GM12865 (cell line): ENCODE data around the gene MYO19.
A peak's percentile ranks its signal among the peaks of the same experiment; 100 is the strongest.

Experiments used
- DNase-seq: peaks from one replicate; pipeline ENCODE4 v3.0.0; 2010; ENCODE audit warnings: low read depth
- H3K4me3 ChIP-seq: 2 replicates; pipeline ENCODE4 v1.5.1; 2011; ENCODE audit warnings: mild to moderate bottlenecking, low read depth, low read length, control low read depth
- TF ChIP-seq, protein P1 (sequence below): IDR thresholded peaks from 2 replicates; pipeline ENCODE4 v1.5.1; 2011; ENCODE audit warnings: low read length, control low read depth, low read depth, inconsistent platforms; ENCODE audit not compliant: insufficient read depth; ENCODE audit errors: missing control alignments

The MYO19 gene

GRCh38 chr17:36534840-36535668 lies at the start of gene MYO19, which contains the start of gene PIGW:
Gene MYO19 (minus strand): TSS chr17:36534868. CDS start chr17:36532538, 2,330 bp downstream.
Gene PIGW (plus strand): TSS chr17:36534987. CDS start chr17:36537102, 2,115 bp downstream.
- TF ChIP-seq, protein P1, sequence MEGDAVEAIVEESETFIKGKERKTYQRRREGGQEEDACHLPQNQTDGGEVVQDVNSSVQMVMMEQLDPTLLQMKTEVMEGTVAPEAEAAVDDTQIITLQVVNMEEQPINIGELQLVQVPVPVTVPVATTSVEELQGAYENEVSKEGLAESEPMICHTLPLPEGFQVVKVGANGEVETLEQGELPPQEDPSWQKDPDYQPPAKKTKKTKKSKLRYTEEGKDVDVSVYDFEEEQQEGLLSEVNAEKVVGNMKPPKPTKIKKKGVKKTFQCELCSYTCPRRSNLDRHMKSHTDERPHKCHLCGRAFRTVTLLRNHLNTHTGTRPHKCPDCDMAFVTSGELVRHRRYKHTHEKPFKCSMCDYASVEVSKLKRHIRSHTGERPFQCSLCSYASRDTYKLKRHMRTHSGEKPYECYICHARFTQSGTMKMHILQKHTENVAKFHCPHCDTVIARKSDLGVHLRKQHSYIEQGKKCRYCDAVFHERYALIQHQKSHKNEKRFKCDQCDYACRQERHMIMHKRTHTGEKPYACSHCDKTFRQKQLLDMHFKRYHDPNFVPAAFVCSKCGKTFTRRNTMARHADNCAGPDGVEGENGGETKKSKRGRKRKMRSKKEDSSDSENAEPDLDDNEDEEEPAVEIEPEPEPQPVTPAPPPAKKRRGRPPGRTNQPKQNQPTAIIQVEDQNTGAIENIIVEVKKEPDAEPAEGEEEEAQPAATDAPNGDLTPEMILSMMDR: no peak
- DNase-seq: peak; percentile 96

GRCh38 chr17:36583787-36584186 lies 49.1 kb upstream of the MYO19 start:
- TF ChIP-seq, protein P1: no peak
- no peak for DNase-seq
- no peak overlapping the region for H3K4me3 ChIP-seq

More at GRCh38 chr17:36534840-36535668, at the start of gene MYO19, which contains the start of gene PIGW:
- peak within 1 kb of the TSS; percentile 77 for H3K4me3 ChIP-seq

GRCh38 chr17:36578671-36579070 lies 44.0 kb upstream of the MYO19 start:
- DNase-seq: no peak
- TF ChIP-seq, protein P1: no peak
- no peak overlapping the region for H3K4me3 ChIP-seq

DNA sequence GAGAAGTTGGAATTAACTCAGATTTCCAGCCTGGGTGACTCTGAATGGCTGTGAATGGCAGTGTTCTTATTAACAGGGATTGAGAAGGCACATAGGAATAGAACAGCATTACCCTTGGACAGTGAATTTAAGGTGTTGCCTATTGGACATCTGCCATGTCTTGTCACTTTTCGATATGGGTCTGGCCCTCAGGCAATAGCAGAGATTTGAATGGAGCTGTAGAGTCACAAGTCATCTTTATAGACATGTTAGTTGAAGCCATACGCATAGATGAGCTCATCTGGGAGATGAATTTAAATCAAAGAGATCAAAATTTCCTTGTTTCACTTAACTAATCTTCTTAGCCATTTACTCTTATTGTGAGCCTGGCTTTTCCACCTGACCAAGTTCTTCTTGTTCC lies 42.1 kb upstream of the MYO19 start:
- DNase-seq: no peak
- TF ChIP-seq, protein P1: no peak
- no peak overlapping the region for H3K4me3 ChIP-seq

DNA sequence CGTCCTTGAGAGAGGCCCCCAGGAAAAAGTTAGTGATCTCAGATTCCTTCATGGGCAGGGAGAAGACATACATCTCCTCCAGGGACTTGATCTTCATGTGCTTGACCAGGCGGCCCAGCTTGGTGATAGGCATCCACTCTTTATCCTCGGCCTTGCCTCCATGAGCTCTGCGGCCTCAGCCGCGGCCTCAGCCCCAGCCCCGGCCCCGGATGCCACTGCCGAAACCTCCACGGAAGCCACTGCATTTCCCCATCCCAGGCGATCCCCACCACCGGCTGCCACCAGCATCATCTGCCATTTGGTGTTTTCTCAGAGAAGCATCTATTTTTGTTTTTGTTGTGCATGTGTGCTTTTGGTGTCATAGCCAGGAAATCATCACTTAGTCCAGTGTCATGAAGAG lies 40.4 kb upstream of the MYO19 start:
- no peak for DNase-seq
- no peak overlapping the region for H3K4me3 ChIP-seq
- TF ChIP-seq, protein P1: no peak

GRCh38 chr17:36566081-36566480 lies 31.4 kb upstream of the MYO19 start:
- no peak overlapping the region for H3K4me3 ChIP-seq
- no peak for DNase-seq
- TF ChIP-seq, protein P1: no peak
